ENCODE data around the gene SMIM14. TPM values are rescaled to one million over a fixed set of nuclear protein-coding genes. Genes with fewer than 3 reads are reported as not detected.

Gene SMIM14
- total RNA-seq, 1 experiment from 2014 or later, result 48.2 TPM

GRCh38 chr4:39528061-39528465 is 110.6 kb downstream of the SMIM14 start:
- Histone ChIP-seq H3K27me3 (ENCODE audit: control insufficient read depth, insufficient read depth, low read length) (no peaks in the 10 kb centered on the region), H3K9me3 (ENCODE audit: control insufficient read depth, insufficient read depth, low read depth, low read length) (no peaks in the 10 kb centered on the region; the same call in 1 of the 2 replicates), H3K27ac (ENCODE audit: low read length) (peak overlapping the region; percentile 96), H3K4me3 (ENCODE audit: low read depth in 2 of 2, low read length in 2 of 2) (peak overlapping the region; percentile 92 to 96), H3K4me1 (ENCODE audit: control insufficient read depth, insufficient read depth, low read length) (peaks cover 7% of the 10 kb centered on the region), H3K36me3 (ENCODE audit: control insufficient read depth, insufficient read depth, low read length) (peaks cover 5% of the 10 kb centered on the region)
- DNase-seq (ENCODE audit: low read depth, low spot score), result no peak
- no TSS peak for BruUV-seq (replicated peaks)
- intact Hi-C loops (cut with micrococcal nuclease; ENCODE audit: unreplicated experiment) (no loop called here), in situ Hi-C loops (cut with HindIII; ENCODE audit: low pct_unique_long_range_greater_than_20kb, low sequenced_read_pairs) (no loop called here)
- ATAC-seq, result peak; percentile 51
- ChIA-PET POLR2A (interaction anchor here (0.8 kb wide), 1 partner anchor 56 kb away, joined by 4 read pairs; no protein-coding TSS in a partner anchor), CTCF (no interaction called here)
- TF ChIP-seq REST (IDR thresholded peaks at IDR 0.05; ENCODE audit: insufficient read depth in 1 of 2, low read depth in 2 of 2, low read length in 1 of 2) (no peak), POLR2AphosphoS5 (IDR thresholded peaks at IDR 0.05; ENCODE audit: low read depth, low read length) (no peak), TCF7L2 (IDR thresholded peaks at IDR 0.05; ENCODE audit: low read depth, low read length) (no peak), CTCF (IDR thresholded peaks at IDR 0.05) (no peak), SIN3A (IDR thresholded peaks at IDR 0.05; ENCODE audit: borderline replicate concordance, insufficient read depth, low read depth, low read length) (no peak)

GRCh38 chr4:39527296-39528060 is 111.2 kb downstream of the SMIM14 start, which contains the start of gene UGDH:
TSS of gene UGDH (minus strand) at chr4:39527439. CDS start at chr4:39521512, 5,927 bp downstream.
- peak within 1 kb of the TSS; percentile 98 for H3K27ac ChIP-seq (ENCODE audit: low read length)
- peaks cover 5% of the 10 kb centered on the region for H3K36me3 ChIP-seq (ENCODE audit: control insufficient read depth, insufficient read depth, low read length)
- POLR2A ChIA-PET, result interaction anchor here (0.5 to 1.2 kb wide), 8 partner anchors 16 to 315 kb away, joined by 3 to 7 read pairs (median 3); partner anchors contain the start of gene UBE2K
- peak; percentile 88; the same call in 1 of the 2 replicates for TF ChIP-seq SIN3A (IDR thresholded peaks at IDR 0.05; ENCODE audit: borderline replicate concordance, insufficient read depth, low read depth, low read length)
- TF ChIP-seq CTCF (IDR thresholded peaks at IDR 0.05), result no peak
- 0 out of 4 replicates have a peak, but pooled peaks of 1 of the 2 experiments have one; percentile 31 for TF ChIP-seq REST (IDR thresholded peaks at IDR 0.05; ENCODE audit: insufficient read depth in 1 of 2, low read depth in 2 of 2, low read length in 1 of 2)
- peak; percentile 94 for TF ChIP-seq POLR2AphosphoS5 (IDR thresholded peaks at IDR 0.05; ENCODE audit: low read depth, low read length)
- peak; percentile 95 for ATAC-seq
- peak within 1 kb of the TSS; percentile 92 to 96 for H3K4me3 ChIP-seq (ENCODE audit: low read depth in 2 of 2, low read length in 2 of 2)
- CTCF ChIA-PET, result interaction anchor here (1.0 kb wide), 1 partner anchor 58 kb away, joined by 3 read pairs; no protein-coding TSS in a partner anchor
- in situ Hi-C loops (cut with HindIII; ENCODE audit: low pct_unique_long_range_greater_than_20kb, low sequenced_read_pairs) (no loop called here), intact Hi-C loops (cut with micrococcal nuclease; ENCODE audit: unreplicated experiment) (no loop called here)
- no peaks in the 10 kb centered on the region; the same call in 1 of the 2 replicates for H3K9me3 ChIP-seq (ENCODE audit: control insufficient read depth, insufficient read depth, low read depth, low read length)
- peaks cover 10% of the 10 kb centered on the region for H3K4me1 ChIP-seq (ENCODE audit: control insufficient read depth, insufficient read depth, low read length)
- no TSS peak for BruUV-seq (replicated peaks)
- no peaks in the 10 kb centered on the region for H3K27me3 ChIP-seq (ENCODE audit: control insufficient read depth, insufficient read depth, low read length)
- peak; percentile 74 for DNase-seq (ENCODE audit: low read depth, low spot score)
